IMR-90 (cell line): ENCODE data around the gene DGKE. TPM values are rescaled to one million over a fixed set of nuclear protein-coding genes. Genes with fewer than 3 reads are reported as not detected.

Experiments used
- ATAC-seq: fragments of 200-7000 bp; cut with Tn5 transposase; 2 replicates; pipeline ENCODE4 v1.9.1; 2020; ENCODE audit warnings: low read depth, mild to moderate bottlenecking, moderate library complexity
- BruUV-seq: library from RNA; stranded (reverse); fragments of 400-500 nt; replicated peaks from 2 replicates; lab custom pipeline; 2021; lab: Mats Ljungman, UMichigan
- CTCF ChIA-PET: fragments of 300-600 bp; formaldehyde crosslinking; extraction: SDS; loops from one replicate; lab custom pipeline; 2021; ENCODE audit warnings: antibody characterized with exemption; lab: Yijun Ruan, JAX
- POLR2A ChIA-PET: fragments of 300-600 bp; sonication (Branson Sonifier 250); formaldehyde crosslinking; loops from one replicate; lab custom pipeline; 2022; ENCODE audit warnings: antibody characterized with exemption; ENCODE audit not compliant: unreplicated experiment; lab: Charles Lee
- DNase-seq: peaks from one replicate; pipeline ENCODE4 v3.0.0; 2013
- H2AFZ ChIP-seq: replicated peaks from 2 replicates; pipeline ENCODE3; 2013; ENCODE audit warnings: low read length, mild to moderate bottlenecking; ENCODE audit not compliant: poor library complexity
- H2AK5ac ChIP-seq: 2 replicates; pipeline ENCODE4 v1.6.1; 2013; ENCODE audit warnings: low read depth, low read length, inconsistent platforms
- H2AK9ac ChIP-seq: replicated peaks from 2 replicates; pipeline ENCODE3; 2013; ENCODE audit warnings: mild to moderate bottlenecking, low read depth, low read length, moderate library complexity; ENCODE audit not compliant: poor library complexity
- H2BK120ac ChIP-seq: 2 replicates; pipeline ENCODE4 v1.6.1; 2013; ENCODE audit warnings: low read depth, low read length, inconsistent platforms
- H2BK15ac ChIP-seq: 3 replicates; pipeline ENCODE4 v1.6.1; 2013; ENCODE audit warnings: low read depth, low read length, inconsistent platforms
- H2BK20ac ChIP-seq: 2 replicates; pipeline ENCODE4 v1.6.1; 2013; ENCODE audit warnings: low read depth, mild to moderate bottlenecking, inconsistent platforms, low read length, moderate library complexity
- H2BK5ac ChIP-seq: 2 replicates; pipeline ENCODE4 v1.6.1; 2013; ENCODE audit warnings: mild to moderate bottlenecking, low read depth, low read length, inconsistent platforms; ENCODE audit not compliant: poor library complexity, severe bottlenecking
- H3K14ac ChIP-seq: replicated peaks from 2 replicates; pipeline ENCODE4 v1.6.1; 2013; ENCODE audit warnings: low read depth, low read length, inconsistent platforms
- H3K18ac ChIP-seq: 2 replicates; pipeline ENCODE4 v1.6.1; 2013; ENCODE audit warnings: low read depth, low read length, control low read depth
- H3K23ac ChIP-seq: 2 replicates; pipeline ENCODE4 v1.6.1; 2013; ENCODE audit warnings: low read depth, low read length, inconsistent platforms
- H3K27ac ChIP-seq: 2 replicates; pipeline ENCODE4 v1.5.1; 2013; ENCODE audit warnings: mild to moderate bottlenecking, control low read depth, low read length; ENCODE audit not compliant: insufficient read depth
- H3K27me3 ChIP-seq: 2 replicates; pipeline ENCODE4 v1.6.1; 2013; ENCODE audit warnings: low read length; ENCODE audit not compliant: control insufficient read depth, insufficient read depth
- H3K36me3 ChIP-seq: 2 replicates; pipeline ENCODE4 v1.6.1; 2013; ENCODE audit warnings: low read length, mixed read lengths; ENCODE audit not compliant: control insufficient read depth, insufficient read depth
- H3K4ac ChIP-seq: 2 replicates; pipeline ENCODE4 v1.6.1; 2013; ENCODE audit warnings: low read depth, low read length, inconsistent platforms
- H3K4me1 ChIP-seq: 2 replicates; pipeline ENCODE4 v1.6.1; 2013; ENCODE audit warnings: low read length, mixed read lengths; ENCODE audit not compliant: control insufficient read depth, insufficient read depth
- H3K4me2 ChIP-seq: 2 replicates; pipeline ENCODE4 v1.6.1; 2013; ENCODE audit warnings: low read depth, mild to moderate bottlenecking, control low read depth, low read length, moderate library complexity
- H3K4me3 ChIP-seq: 2 replicates; pipeline ENCODE4 v1.5.1; 2013; ENCODE audit warnings: low read depth, mild to moderate bottlenecking, control low read depth, low read length, moderate library complexity; ENCODE audit not compliant: insufficient read depth
- H3K56ac ChIP-seq: 2 replicates; pipeline ENCODE4 v1.6.1; 2013; ENCODE audit warnings: low read length, inconsistent platforms; ENCODE audit not compliant: insufficient read depth; ENCODE audit errors: extremely low read depth
- H3K79me1 ChIP-seq, 2 experiments: 2 replicates each; pipeline ENCODE4 v1.6.1; 2013; ENCODE audit warnings: low read length in 2 of 2, inconsistent platforms in 1 of 2, low read depth in 1 of 2
- H3K9ac ChIP-seq: 2 replicates; pipeline ENCODE4 v1.6.1; 2013; ENCODE audit warnings: low read depth, low read length, control low read depth
- H3K9me1 ChIP-seq: 2 replicates; pipeline ENCODE4 v1.6.1; 2013; ENCODE audit warnings: low read length, inconsistent platforms; ENCODE audit not compliant: insufficient read depth
- H3K9me3 ChIP-seq: 2 replicates; pipeline ENCODE4 v1.6.1; 2013; ENCODE audit warnings: low read length; ENCODE audit not compliant: control insufficient read depth, insufficient read depth
- H4K20me1 ChIP-seq: 2 replicates; pipeline ENCODE4 v1.6.1; 2013; ENCODE audit warnings: low read length, inconsistent platforms; ENCODE audit not compliant: insufficient read depth
- H4K5ac ChIP-seq: 2 replicates; pipeline ENCODE4 v1.6.1; 2013; ENCODE audit warnings: mild to moderate bottlenecking, low read depth, low read length, control low read depth
- H4K8ac ChIP-seq, 2 experiments: 2 replicates each; pipeline ENCODE4 v1.6.1; 2013; ENCODE audit warnings: low read depth in 2 of 2, low read length in 2 of 2, control low read depth in 1 of 2, inconsistent platforms in 1 of 2
- H4K91ac ChIP-seq: 2 replicates; pipeline ENCODE4 v1.6.1; 2013; ENCODE audit warnings: low read depth, low read length, inconsistent platforms; ENCODE audit not compliant: insufficient read depth
- BHLHE40 ChIP-seq: fragments of 150-350 bp; IDR thresholded peaks from 2 replicates; pipeline ENCODE4 v1.6.1; 2016; ENCODE audit warnings: mild to moderate bottlenecking, low read depth, low read length
- FOS ChIP-seq: fragments of 150-350 bp; IDR thresholded peaks from 2 replicates; pipeline ENCODE4 v1.6.1; 2016; ENCODE audit warnings: low read depth, low read length
- POLR2A ChIP-seq: IDR thresholded peaks from 2 replicates; pipeline ENCODE4 v1.6.1; 2012; ENCODE audit warnings: mild to moderate bottlenecking, low read depth, low read length
- RFX5 ChIP-seq: IDR thresholded peaks from 2 replicates; pipeline ENCODE4 v1.8.0; 2012; ENCODE audit warnings: low read depth, mild to moderate bottlenecking, low read length, moderate library complexity
- USF2 ChIP-seq: fragments of 150-350 bp; IDR thresholded peaks from 2 replicates; pipeline ENCODE4 v1.6.1; 2017; ENCODE audit warnings: mild to moderate bottlenecking, antibody characterized with exemption, low read length, low read depth
- WGBS, 2 experiments: methylation state at CpG; one replicate each; pipeline versions ENCODE4 v1.1.5 to v1.1.7; 2013; ENCODE audit warnings: missing lambda C conversion rate in 2 of 2; ENCODE audit not compliant: insufficient read length in 1 of 2; ENCODE audit errors: extremely low coverage in 2 of 2; 5-methylcytosine and 5-hydroxymethylcytosine counted together
- dilution Hi-C: fragments of 300-500 bp; cut with HindIII; formaldehyde crosslinking; loops from one replicate; pipeline ENCODE4 v1.14.3; 2018; ENCODE audit warnings: low sequenced_read_pairs; ENCODE audit not compliant: unreplicated experiment
- in situ Hi-C: fragments of 300-500 bp; cut with MboI; formaldehyde crosslinking; loops from 3 replicates; pipeline ENCODE4 v1.14.3; 2019; ENCODE audit warnings: low sequenced_read_pairs, inconsistent platforms, mixed read lengths
- intact Hi-C: fragments of 100-400 bp; cut with micrococcal nuclease; formaldehyde crosslinking; loops from 2 replicates; pipeline ENCODE4 v1.10.0; 2022
- polyA plus RNA-seq, 3 experiments: library from polyadenylated mRNA; depleted of rRNA; stranded (reverse); fragments of >200 nt; gene quantifications; 2 replicates each; pipeline ENCODE4 v1.2.3, GENCODE V29; 2012; ENCODE audit warnings: low replicate concordance in 1 of 3
- total RNA-seq: library from RNA; depleted of rRNA; stranded (reverse); fragments of >200 nt; gene quantifications from 2 replicates; pipeline ENCODE4 v1.2.3, GENCODE V29; 2012

DGKE gene
- total and polyA plus RNA-seq, 2 of the 4 experiments (the other 2 are of a cell fraction): 3.9 to 5.0 TPM

GRCh38 chr17:56890390-56890789, 56.4 kb downstream of the DGKE start:
- TF ChIP-seq RFX5 (no peak), FOS (no peak), BHLHE40 (no peak), USF2 (no peak), POLR2A (no peak)
- H3K36me3 ChIP-seq: peaks cover 56% of the 10 kb centered on the region
- POLR2A ChIA-PET: no interaction called here

More at GRCh38 chr17:56890390-56890789, 56.4 kb downstream of the DGKE start:
- WGBS, 2 experiments: 100% methylated on average over 3 of the region's 6 CpGs; no CpG with 5 or more reads in 1 of the 2 experiments
- Histone ChIP-seq H2AFZ (no peak overlapping the region), H3K79me1 (peaks cover 0 to 5% of the 10 kb centered on the region in 2 experiments; a peak in 1 of 4 replicates), H4K91ac (no peak overlapping the region), H3K4me3 (no peak overlapping the region), H2AK9ac (no peak overlapping the region), H3K27me3 (no peaks in the 10 kb centered on the region), H3K23ac (no peak overlapping the region), H3K14ac (no peak overlapping the region), H4K8ac (no peak overlapping the region), H3K4me2 (no peak overlapping the region), H3K56ac (no peak overlapping the region), H3K27ac (no peak overlapping the region), H2BK5ac (no peak overlapping the region), H4K20me1 (no peaks in the 10 kb centered on the region), H3K9me1 (peaks cover 5% of the 10 kb centered on the region), H2BK20ac (no peak overlapping the region), H2AK5ac (no peak overlapping the region), H3K4ac (no peak overlapping the region), H3K4me1 (no peaks in the 10 kb centered on the region), H4K5ac (no peak overlapping the region), H3K9ac (no peak overlapping the region), H3K18ac (no peak overlapping the region), H3K9me3 (peaks cover 3% of the 10 kb centered on the region; the same call in 1 of the 2 replicates), H2BK15ac (no peak overlapping the region), H2BK120ac (no peak overlapping the region)
- in situ Hi-C loops (no loop called here), dilution Hi-C loops (no loop called here), intact Hi-C loops (no loop called here)
- CTCF ChIA-PET: no interaction called here
- ATAC-seq (no peak), DNase-seq (no peak)
- BruUV-seq: no TSS peak
